ENCODE measurements around the gene CENPB.
A peak's percentile ranks its signal among the peaks of the same experiment; 100 is the strongest.

CENPB gene

DNA sequence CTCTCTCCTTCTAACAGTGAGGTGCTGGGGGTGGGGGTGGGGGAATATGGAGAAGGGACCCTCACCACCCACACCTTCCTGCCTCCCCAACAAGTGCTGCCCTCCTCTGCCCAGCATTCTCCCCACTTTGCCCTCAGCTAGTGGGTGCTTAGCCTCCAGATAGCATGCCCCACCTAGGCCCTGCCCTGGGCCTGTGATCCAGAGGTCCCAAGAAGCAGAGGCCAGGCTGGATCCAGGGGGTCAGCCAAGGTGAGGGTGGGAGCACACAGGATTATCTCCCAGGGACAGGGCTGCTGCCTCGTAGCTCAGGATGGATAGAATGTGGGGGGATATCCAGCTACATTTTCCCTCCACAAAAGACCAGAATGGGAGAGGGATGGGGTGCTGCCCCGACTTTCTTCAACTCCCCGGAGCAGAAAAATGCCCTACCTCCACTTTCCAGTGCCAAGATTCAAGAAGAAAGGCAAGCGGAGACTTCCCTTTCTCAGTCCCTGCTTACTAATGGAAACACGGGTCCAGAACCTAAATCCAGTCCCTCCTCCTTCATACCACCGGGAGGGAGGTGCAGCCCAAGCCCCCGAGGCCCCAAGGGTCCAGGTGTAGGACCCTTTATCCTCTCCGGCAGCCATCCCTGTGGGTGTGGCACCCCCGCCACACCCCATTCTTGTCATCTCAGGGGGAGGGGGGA is 20.0 kb downstream of the CENPB start:
- DNase-seq (ENCODE audit: low spot score): no peak

DNA sequence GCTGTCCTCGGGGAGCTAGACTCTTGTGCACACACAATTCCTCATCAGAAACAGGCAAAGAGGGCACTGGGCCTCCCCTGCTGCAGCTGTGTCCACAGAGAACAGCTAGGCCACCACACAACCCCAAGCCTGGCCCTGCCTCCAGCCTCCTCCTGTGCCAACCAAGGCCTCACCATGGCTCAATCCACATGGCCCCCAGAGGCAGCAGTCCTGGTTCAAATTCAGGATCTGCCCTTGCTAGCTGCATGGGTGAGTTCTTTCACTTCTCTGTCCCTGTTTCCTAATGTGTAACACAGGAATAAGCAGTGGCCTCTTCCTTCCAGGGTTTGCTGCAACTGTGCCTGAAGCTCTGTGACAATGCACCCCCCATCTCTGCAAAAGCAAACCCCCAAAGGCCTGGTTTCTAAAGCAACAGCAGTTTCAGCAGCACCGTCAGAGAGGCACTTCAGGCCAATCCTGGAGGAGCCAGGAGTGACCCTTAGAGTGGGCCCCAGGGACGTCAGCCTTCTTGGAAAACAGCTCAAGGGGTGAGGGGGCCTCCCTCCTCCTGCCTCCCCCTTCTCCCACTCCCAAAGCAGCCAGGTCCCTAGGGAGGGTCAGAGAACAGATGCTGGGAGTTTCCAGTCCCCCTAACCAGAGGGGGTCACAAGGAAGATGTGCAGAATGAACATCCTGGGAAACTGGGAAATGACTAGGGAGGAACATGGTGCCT is 21.2 kb downstream of the CENPB start:
- no peak for DNase-seq (ENCODE audit: low spot score)

DNA sequence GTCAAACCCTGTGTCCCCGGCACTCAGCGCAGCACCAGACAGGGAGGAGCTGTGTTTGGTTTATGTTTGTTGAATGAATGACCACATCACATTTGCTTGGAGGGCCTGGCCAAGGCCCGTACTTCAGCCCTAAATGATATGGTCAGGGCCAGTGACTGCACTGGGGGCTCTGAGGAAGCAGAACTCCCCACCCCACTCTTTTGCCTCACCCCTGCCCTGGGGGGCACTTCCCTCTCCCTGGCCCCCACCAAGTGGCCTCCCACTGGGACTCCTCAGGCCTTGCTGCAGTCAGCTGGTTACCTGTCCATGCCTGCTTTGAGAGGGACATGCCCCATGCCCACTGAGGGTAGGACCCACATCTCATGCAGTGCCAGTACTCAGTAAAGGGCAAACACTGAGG is 21.9 kb downstream of the CENPB start:
- DNase-seq (ENCODE audit: low spot score): no peak

DNA sequence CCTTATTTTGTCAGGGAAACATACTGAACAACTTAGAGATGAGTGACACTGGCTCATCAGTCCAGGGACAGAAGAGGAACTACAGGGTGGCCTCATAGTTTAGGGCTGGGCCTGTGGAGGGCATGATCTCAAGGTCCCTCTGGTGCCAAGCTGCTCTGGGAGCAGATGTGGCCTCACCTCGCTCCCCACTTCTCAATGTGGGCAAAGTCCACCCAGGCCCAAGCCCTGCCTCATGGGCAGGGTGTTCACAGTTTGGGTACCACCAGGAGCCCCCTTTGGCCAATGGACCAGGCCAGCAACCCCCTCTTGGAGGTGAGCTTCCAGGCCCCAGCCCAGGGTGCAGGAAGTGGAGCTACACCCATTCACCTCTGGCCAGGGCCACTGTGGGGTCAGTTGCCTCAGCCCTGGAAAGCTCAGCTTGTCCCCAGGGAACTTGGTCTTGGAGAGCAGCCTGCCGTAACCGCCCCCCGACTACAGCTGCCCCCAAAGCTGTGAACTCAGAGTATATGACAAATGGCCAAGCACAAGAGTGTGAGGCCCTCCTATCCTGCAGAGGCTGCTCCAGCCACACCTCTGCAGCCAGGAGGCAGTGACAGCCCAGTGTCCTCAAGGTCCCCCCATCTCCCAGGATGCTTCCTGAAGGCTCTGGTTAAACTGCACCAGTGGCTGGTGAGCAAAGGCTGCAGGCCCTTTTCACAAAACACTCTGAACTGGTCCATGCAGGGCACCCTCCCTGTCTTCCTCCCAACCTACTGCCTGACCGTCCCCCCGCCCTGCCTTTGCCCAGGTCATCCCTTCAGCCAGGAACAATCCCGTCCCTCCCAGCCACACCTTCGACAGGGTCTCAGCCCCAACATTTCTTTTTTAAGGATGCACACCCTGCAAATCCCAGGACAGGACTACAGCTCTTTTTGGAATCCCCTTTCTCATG is 22.6 kb downstream of the CENPB start:
- no peak for DNase-seq (ENCODE audit: low spot score)

DNA sequence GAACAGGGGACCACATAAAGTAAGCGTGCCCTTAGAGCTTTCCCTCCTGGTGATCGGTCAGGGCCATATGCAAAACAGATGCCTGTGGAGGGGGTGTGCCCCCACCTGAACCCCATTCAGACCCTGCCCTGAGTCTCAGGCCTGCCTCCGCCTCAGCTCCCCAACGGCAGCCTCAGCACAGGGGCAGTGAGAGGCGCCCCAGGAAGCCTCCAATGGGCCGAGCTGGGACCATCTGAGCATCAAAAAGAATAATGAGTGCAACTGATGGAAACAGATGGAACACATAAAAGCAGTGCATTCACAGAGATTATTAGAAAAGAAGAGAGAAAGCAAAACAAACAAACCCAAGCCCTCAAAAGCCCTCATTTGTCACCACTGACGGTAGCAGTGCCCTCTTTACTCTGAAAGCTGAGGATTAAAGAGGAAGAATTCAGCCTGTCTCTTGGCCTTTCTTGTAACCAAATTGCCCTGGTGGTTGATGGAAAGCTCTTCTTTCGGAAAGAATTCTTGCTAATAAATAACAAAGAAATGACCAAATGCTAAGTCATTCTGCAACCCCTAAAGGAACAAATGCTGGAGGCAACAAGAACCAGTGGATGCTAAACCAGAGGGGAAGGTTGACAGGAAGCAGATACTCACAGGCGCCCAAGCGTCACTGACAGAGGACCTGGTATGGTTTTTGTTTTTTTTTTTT is 25.7 kb downstream of the CENPB start:
- no peak for DNase-seq (ENCODE audit: low spot score)

DNA sequence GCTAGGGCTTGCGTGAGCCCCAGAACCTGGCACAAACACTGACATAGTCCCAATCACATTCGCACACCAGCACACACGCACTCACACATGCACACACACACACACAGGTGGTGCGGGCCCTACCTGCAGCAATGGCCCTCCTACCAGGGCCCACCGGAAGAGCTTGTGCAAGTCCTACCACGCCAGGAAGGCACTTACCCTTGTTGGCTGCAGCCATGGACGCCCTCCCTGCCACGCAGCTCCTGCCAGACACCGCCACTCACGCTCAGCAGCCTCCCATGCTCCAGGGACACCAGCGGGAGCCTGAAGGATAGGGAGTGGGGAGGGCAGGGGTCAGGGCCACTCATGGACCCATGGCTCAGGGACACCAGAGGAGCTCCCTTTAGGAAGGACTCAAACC is 26.7 kb downstream of the CENPB start:
- no peak for DNase-seq (ENCODE audit: low spot score)

DNA sequence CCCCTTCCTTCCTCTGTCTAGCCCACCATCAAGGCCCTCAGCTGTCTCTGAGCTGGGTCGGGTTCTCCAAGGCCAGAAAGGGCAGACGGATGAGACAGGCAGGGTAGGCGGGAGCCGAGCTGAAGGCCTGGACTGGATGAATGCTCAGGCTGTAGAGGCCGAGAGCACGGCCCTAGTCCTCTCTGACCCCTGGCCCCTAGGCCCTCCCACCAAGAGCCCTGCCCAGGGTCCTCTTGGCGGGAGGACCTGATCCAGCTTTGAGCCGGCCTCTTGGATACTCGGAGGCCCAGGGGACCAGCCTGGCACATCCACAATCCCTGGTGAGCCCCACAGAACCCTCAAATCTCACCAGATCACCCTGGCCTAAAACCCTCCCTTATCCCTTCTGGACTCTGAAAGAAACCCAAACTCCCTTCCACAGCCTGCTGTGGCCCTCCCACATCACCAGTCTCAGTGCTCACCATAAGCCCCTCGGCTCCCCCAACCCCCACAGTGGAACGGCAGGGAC is 27.2 kb downstream of the CENPB start:
- DNase-seq (ENCODE audit: low spot score): no peak

DNA sequence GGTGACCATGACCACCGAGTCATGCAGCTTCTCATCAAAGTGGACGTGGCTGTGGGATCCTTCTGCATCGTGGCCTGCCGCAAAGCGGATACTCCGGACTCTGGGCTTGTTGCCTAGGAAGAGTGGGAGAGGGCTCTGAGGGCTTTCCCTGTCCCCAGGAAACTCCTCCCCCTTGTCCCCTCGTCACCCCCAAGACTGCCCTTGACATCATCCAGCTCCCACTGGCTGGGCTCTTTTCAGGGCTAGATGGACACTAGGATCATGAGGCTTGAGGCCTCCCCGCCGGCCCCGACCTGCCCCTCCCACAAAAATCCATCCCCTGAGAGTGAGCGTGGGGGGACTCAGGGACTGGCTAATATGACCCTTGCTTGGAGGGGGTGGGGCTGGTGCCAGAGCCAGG is 28.0 kb downstream of the CENPB start:
- no peak for DNase-seq (ENCODE audit: low spot score)

DNA sequence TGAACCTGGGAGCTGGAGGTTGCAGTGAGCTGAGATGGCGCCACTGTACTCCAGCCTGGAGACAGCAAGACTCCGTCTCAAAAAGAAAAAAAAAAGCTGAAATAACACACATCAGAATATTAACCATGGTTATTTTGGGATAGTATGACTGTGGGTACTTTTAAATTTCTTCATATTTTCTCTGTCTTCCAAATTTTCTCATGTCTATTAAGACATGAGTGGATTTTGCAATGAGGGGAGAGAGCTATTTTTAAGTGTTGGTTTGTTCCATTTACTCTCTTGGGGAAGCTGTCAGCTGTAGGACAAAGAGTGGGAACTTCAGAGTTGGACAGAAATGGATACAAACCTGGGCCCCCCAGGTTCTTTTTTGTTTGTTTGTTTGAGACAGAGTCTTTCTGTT is 29.3 kb downstream of the CENPB start:
- no peak for DNase-seq (ENCODE audit: low spot score)

DNA sequence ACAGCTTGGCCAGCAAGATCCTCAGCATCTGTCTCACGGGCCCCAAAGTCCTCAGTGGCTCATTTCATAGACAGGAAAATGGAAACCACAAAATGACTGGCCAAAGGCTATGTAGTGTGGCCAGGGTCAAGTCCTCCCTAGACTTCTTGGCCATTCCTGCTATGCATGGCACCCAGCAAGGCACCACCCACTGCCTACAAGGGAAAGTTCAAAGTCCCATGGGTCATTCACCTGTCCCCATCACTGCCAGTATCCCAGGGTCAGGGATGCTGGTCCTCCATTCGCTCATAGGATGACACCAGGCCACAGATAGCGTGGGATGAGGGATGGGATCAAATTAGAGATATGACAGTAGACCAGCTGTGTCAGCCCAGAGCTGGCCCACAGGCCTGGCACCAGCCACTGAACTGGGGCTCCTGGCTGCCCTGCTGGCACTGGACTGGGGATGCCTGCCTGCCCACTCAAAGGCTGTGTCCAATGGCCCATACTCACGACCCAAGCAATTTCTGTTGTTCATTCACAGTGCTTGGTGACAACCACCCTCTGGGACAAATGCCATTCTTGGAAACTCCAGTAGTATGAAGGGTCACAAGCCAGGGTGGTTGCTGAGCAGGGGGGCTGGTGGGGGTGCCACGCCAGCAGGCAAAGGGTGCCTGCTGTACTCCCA is 30.6 kb downstream of the CENPB start:
- DNase-seq (ENCODE audit: low spot score): no peak

DNA sequence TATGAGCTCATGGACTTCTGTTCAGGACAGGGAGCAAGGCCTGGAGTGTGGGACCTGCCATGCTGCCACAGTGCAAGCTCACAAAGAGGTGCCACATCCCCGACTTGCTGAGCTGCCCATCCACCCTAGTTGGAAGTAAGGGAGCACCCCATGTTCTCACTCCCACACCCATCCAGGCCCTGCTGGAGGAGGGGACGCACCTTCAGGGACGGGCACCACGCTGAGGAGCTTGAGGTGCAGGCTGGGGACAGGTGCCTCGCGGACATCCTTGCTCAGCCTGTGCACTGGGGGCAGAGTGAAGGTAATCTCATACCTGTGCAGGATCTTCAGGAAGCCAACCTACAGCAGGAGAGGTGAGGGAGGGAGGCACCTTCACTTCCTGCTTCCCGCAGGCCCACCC is 31.3 kb downstream of the CENPB start:
- no peak for DNase-seq (ENCODE audit: low spot score)

DNA sequence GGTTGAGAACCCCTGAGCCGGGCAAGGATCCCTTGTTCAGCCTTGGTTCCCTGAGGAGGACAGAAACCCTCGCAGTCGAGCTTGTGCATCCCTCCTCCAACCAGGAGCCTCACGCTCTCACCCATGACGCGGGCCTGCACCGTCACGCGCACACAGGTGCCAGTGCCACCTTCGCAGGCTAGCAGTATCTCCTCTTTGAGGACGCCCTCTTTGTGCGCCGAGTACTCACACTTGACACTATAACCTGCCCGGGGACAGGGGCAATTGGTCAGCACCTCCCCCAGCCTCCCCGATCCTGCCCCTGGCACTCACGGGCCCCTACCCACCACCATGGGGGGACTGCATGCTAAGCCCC is 32.3 kb downstream of the CENPB start:
- no peak for DNase-seq (ENCODE audit: low spot score)

DNA sequence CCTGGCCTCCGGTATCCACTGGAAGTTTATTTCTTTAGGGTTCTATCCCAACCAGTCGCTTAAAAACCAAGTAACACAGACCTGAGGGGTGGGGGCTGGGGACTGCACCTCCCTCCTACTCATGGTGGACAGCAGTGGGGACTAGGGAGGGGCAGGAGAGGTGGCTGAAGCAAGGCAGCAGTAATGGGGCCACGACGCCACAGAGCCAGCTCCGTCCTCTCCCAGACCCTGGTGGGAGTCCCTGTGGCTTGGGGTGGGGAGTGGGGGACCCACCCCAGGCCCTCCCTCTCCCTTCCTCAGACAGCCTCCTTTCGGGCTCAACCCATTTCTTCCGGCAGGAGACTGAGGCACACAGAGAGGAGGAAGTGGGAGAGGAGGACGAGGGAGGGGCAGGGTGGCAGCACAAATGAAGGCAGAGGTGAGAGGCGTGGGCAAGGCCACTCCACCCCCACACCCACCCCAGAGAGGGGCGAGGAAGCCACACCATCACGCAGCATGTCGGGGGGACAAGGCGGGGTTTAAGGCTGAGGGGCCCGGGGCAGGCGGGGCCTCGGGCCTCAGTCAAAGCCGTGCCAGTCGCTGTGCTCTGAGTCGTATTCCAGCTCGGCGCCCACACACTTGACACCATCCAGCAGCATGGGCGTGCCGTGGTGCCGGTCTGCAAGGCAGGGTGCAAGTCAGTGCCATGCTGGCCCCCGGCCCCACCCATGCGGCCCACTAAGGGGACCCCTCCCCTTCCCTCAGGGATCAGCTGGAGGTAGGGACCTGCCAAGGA is 32.9 kb downstream of the CENPB start:
- no peak for DNase-seq (ENCODE audit: low spot score)

DNA sequence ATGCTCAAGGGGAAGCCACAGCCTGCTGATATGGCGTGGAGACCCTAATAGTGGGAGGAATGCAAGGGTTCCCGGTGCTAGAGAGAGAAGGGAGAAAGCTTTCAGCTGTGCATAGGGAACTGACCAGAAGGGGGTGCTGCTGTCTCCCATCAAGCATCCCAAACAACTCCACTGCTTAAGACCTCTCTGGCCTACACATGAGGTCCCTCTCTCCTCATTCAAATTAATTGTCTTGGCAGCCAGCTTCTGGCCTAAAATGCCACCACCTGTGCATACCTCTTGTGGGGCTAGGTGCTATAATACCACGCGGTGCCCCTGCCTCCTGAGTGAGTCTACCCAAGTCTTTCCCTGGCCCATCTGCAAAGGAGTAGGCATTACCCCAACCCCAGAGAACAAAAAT is 33.4 kb downstream of the CENPB start:
- peak; percentile 89 for DNase-seq (ENCODE audit: low spot score)

DNA sequence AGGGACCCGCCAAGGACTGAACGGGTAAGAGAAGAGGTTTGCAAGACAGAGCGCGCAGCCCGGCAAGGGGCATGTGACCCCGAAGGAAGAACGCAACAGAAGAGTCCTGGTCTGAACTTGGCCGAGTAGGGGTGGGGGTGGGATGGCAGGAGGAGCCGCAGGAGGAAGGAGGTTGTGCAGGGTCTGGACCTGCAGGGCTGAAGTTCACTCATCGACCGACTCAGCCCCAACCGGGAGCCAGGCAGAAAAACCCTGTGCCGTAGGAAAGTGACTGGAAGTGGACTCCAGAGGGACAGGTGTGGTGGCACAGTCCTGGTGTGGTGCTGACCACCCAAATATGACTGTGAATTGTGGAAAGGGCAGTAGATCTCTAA is 34.2 kb downstream of the CENPB start:
- DNase-seq (ENCODE audit: low spot score): no peak

DNA sequence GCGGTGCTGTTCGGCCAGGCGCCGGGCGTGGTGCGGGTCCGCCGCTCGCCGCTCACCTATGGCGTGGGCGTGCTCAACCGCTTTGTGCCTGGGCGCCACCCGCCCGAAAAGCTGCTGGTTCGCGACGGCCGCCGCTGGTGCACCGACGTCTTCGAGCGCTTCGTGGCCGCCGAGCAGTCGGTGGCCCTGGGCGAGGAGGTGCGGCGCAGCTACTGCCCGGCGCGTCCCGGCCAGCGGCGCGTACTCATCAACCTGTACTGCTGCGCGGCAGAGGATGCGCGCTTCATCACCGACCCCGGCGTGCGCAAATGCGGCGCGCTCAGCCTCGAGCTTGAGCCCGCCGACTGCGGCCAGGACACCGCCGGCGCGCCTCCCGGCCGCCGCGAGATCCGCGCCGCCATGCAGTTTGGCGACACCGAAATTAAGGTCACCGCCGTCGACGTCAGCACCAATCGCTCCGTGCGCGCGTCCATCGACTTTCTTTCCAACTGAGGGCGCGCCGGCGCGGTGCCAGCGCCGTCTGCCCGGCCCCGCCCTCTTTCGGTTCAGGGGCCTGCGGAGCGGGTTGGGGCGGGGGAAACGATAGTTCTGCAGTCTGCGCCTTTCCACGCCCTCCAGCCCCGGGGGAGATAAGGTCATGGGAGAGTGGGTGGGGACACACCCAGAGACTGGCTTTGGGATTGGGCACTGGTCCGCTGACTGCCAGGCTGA is 34.7 kb downstream of the CENPB start:
- no peak for DNase-seq (ENCODE audit: low spot score)

DNA sequence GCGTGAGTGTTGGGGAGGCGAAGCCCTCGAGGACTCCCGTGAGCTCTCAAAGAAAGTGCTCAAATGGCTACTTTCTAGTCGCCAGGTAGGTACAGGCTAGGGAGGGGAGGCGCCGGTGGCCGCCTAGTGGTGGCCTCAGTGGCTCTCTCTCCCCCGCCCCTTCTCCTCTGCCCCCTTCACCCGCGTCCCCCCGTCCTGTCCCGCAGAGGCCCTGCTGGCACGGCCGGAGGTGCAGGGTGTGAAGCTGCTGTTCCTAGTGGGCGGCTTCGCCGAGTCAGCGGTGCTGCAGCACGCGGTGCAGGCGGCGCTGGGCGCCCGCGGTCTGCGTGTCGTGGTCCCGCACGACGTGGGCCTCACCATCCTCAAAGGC is 35.2 kb downstream of the CENPB start:
- no peak for DNase-seq (ENCODE audit: low spot score)

DNA sequence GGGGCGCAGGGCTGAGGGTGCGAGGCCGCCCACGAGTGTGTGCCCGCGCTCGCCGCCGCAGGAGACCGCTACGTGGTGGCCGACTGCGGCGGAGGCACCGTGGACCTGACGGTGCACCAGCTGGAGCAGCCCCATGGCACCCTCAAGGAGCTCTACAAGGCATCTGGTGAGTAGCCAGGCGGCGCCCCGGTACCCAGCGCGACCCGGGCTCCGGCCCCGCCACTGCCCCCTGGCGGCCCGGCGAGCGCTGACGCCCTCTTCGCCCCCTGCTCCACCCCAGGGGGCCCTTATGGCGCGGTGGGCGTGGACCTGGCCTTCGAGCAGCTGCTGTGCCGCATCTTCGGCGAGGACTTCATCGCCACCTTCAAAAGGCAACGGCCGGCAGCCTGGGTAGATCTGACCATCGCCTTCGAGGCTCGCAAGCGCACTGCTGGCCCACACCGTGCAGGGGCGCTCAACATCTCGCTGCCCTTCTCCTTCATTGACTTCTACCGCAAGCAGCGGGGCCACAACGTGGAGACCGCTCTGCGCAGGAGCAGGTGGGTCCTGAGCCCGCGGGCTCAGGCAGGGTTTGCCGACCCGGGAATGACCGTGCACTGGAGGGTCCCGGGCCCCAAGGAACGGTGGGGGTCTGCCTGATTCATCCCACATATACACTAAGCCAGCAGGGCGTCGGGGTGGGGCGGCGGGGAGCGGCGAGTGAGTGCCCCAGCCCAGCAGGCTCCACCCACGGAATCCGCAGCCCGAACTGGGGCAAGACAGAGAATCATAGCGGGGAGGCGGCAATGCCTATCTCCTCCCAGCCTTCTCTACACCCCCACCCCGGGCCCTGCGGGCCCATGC is 36.6 kb downstream of the CENPB start:
- peak; percentile 62 for DNase-seq (ENCODE audit: low spot score)

DNA sequence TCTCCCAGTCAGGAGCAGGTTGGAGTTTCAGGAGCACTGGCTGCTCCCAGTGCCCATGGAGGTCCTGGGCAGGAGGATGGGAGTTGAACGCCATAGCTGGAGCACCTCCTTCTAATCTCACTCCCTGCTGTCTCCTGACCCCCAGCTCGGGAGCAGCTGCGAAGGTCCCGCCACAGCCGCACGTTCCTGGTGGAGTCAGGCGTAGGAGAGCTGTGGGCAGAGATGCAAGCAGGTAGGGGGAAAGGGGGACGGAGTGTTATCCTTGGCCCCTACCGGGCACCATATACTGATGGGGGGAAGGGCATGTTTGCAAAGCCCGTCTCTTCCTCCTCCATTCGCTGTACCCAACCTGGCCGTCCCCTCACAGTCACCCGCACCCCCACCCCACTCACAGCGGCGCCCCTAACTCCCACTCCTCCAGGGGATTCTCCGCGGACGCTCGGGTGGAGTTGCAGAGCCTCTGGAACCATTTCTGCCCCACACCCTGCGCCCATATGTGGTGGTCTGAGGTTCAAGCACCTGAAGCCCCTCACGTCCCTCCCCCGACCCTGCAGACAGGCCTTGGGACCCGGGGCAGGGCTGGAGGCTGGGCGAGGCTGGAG is 37.4 kb downstream of the CENPB start:
- no peak for DNase-seq (ENCODE audit: low spot score)

Measured in GM03348 (cell line).